Activated CD4-positive, alpha-beta T cell treated with anti-CD3 and anti-CD28 coated beads for 36 hours (primary cell): ENCODE results near the gene XRCC4. TPM values are rescaled to one million over a fixed set of nuclear protein-coding genes. Genes with fewer than 3 reads are reported as not detected.

Source experiments
- ATAC-seq: fragments of 200-7000 bp; cut with Tn5 transposase; one replicate; pipeline ENCODE4 v1.10.0; 2021; ENCODE audit warnings: mild to moderate bottlenecking, moderate library complexity
- CTCF ChIA-PET: fragments of 350-600 bp; sonication (Branson Sonifier 250); formaldehyde crosslinking; loops from one replicate; lab custom pipeline; 2021; ENCODE audit warnings: antibody characterized with exemption; lab: Charles Lee
- POLR2A ChIA-PET: fragments of 350-600 bp; sonication (Branson Sonifier 250); formaldehyde crosslinking; loops from one replicate; lab custom pipeline; 2021; ENCODE audit warnings: antibody characterized with exemption, inconsistent platforms; lab: Charles Lee
- DNase-seq: peaks from one replicate; pipeline ENCODE4 v3.0.0-alpha.2; 2020
- H3K27ac Mint-ChIP-seq: one replicate; pipeline ENCODE4 v1.8.0; 2021; ENCODE audit warnings: mixed read lengths
- H3K27me3 Mint-ChIP-seq: one replicate; pipeline ENCODE4 v1.8.0; 2021; ENCODE audit warnings: mixed read lengths
- H3K36me3 Mint-ChIP-seq: one replicate; pipeline ENCODE4 v1.8.0; 2021; ENCODE audit warnings: low read depth, mixed read lengths
- H3K4me1 Mint-ChIP-seq: one replicate; pipeline ENCODE4 v1.8.0; 2021; ENCODE audit warnings: mixed read lengths
- H3K4me3 Mint-ChIP-seq: one replicate; pipeline ENCODE4 v1.8.0; 2021; ENCODE audit warnings: mild to moderate bottlenecking, moderate library complexity, mixed read lengths
- H3K9me3 Mint-ChIP-seq: one replicate; pipeline ENCODE4 v1.8.0; 2021; ENCODE audit warnings: low read depth, mixed read lengths
- intact Hi-C, 2 experiments: fragments of 100-400 bp; cut with DNase I in 1 of 2; cut with micrococcal nuclease in 1 of 2; formaldehyde crosslinking; loops; one replicate each; pipeline versions ENCODE4 v1.14.2 to v1.15.1; 2022 to 2024; cut with DNase I, micrococcal nuclease
- total RNA-seq, 2 experiments: library from RNA; stranded (reverse); gene quantifications; one replicate each; pipeline ENCODE4 v1.2.3, GENCODE V29; 2021

Gene XRCC4
- total RNA-seq, 2 experiments from 2014 or later = 13.7 to 16.9 TPM

GRCh38 chr5:83360573-83360972 lies 283.2 kb downstream of the XRCC4 start:
- Mint-ChIP-seq H3K27me3 (no peaks in the 10 kb centered on the region), H3K4me3 (no peak overlapping the region), H3K9me3 (peaks cover 2% of the 10 kb centered on the region), H3K4me1 (no peaks in the 10 kb centered on the region), H3K36me3 (no peaks in the 10 kb centered on the region), H3K27ac (no peak overlapping the region)
- ATAC-seq (no peak), DNase-seq (no peak)
- intact Hi-C loops = no loop called here
- CTCF ChIA-PET = no interaction called here
- POLR2A ChIA-PET = no interaction called here

GRCh38 chr5:83362526-83362925 lies 285.2 kb downstream of the XRCC4 start:
- DNase-seq (no peak), ATAC-seq (no peak)
- Mint-ChIP-seq H3K4me3 (no peak overlapping the region), H3K4me1 (no peaks in the 10 kb centered on the region), H3K9me3 (peaks cover 2% of the 10 kb centered on the region), H3K27ac (no peak overlapping the region), H3K36me3 (no peaks in the 10 kb centered on the region), H3K27me3 (no peaks in the 10 kb centered on the region)
- CTCF ChIA-PET = no interaction called here
- intact Hi-C loops = no loop called here
- POLR2A ChIA-PET = no interaction called here

- intact Hi-C loops = no loop called here
- POLR2A ChIA-PET = no interaction called here
- peaks cover 2% of the 10 kb centered on the region for H3K9me3 Mint-ChIP-seq
- ATAC-seq (no peak), DNase-seq (no peak)
- H3K27me3 Mint-ChIP-seq = no peaks in the 10 kb centered on the region
- no peak overlapping the region for H3K27ac Mint-ChIP-seq
- no peaks in the 10 kb centered on the region for H3K4me1 Mint-ChIP-seq
- no peak overlapping the region for H3K4me3 Mint-ChIP-seq
- no peaks in the 10 kb centered on the region for H3K36me3 Mint-ChIP-seq
- CTCF ChIA-PET = no interaction called here
These were observed 286.0 kb downstream of the XRCC4 start for GRCh38 chr5:83363111-83363885.

- H3K9me3 Mint-ChIP-seq = peaks cover 2% of the 10 kb centered on the region
- DNase-seq (no peak), ATAC-seq (no peak)
- intact Hi-C loops = no loop called here
- ChIA-PET CTCF (no interaction called here), POLR2A (no interaction called here)
- H3K4me1 Mint-ChIP-seq = no peaks in the 10 kb centered on the region
- H3K27me3 Mint-ChIP-seq = no peaks in the 10 kb centered on the region
- no peaks in the 10 kb centered on the region for H3K36me3 Mint-ChIP-seq
- no peak overlapping the region for H3K27ac Mint-ChIP-seq
- no peak overlapping the region for H3K4me3 Mint-ChIP-seq
These were observed 286.5 kb downstream of the XRCC4 start for GRCh38 chr5:83363886-83364275.

GRCh38 chr5:83364312-83365299 lies 287.3 kb downstream of the XRCC4 start:
- Mint-ChIP-seq H3K4me1 (no peaks in the 10 kb centered on the region), H3K36me3 (no peaks in the 10 kb centered on the region), H3K9me3 (peaks cover 2% of the 10 kb centered on the region), H3K27me3 (no peaks in the 10 kb centered on the region), H3K27ac (no peak overlapping the region), H3K4me3 (no peak overlapping the region)
- DNase-seq (no peak), ATAC-seq (no peak)
- POLR2A ChIA-PET = no interaction called here
- CTCF ChIA-PET = no interaction called here
- intact Hi-C loops = no loop called here

- Mint-ChIP-seq H3K4me3 (no peak overlapping the region), H3K9me3 (no peaks in the 10 kb centered on the region), H3K27ac (no peak overlapping the region), H3K4me1 (no peaks in the 10 kb centered on the region), H3K27me3 (peaks cover 3% of the 10 kb centered on the region), H3K36me3 (no peaks in the 10 kb centered on the region)
- DNase-seq (no peak), ATAC-seq (no peak)
- POLR2A ChIA-PET = no interaction called here
- intact Hi-C loops = no loop called here
- CTCF ChIA-PET = no interaction called here
These were observed 291.0 kb downstream of the XRCC4 start for GRCh38 chr5:83368319-83368718.

GRCh38 chr5:83368835-83369234 lies 291.5 kb downstream of the XRCC4 start:
- H3K27me3 Mint-ChIP-seq = peaks cover 3% of the 10 kb centered on the region
- ATAC-seq (no peak), DNase-seq (no peak)
- H3K36me3 Mint-ChIP-seq = no peaks in the 10 kb centered on the region
- ChIA-PET POLR2A (no interaction called here), CTCF (interaction anchor here (0.6 to 0.7 kb wide), 2 partner anchors 56 to 218 kb away, joined by 3 read pairs; no protein-coding TSS in a partner anchor)
- H3K27ac Mint-ChIP-seq = no peak overlapping the region
- no peak overlapping the region for H3K4me3 Mint-ChIP-seq
- intact Hi-C loops = no loop called here
- H3K9me3 Mint-ChIP-seq = no peaks in the 10 kb centered on the region
- no peaks in the 10 kb centered on the region for H3K4me1 Mint-ChIP-seq

GRCh38 chr5:83370957-83371356 lies 293.6 kb downstream of the XRCC4 start:
- ATAC-seq = no peak
- intact Hi-C loops = no loop called here
- Mint-ChIP-seq H3K4me1 (no peaks in the 10 kb centered on the region), H3K9me3 (no peaks in the 10 kb centered on the region), H3K4me3 (no peak overlapping the region), H3K27me3 (peaks cover 3% of the 10 kb centered on the region), H3K27ac (no peak overlapping the region), H3K36me3 (no peaks in the 10 kb centered on the region)
- ChIA-PET CTCF (no interaction called here), POLR2A (no interaction called here)
- no peak for DNase-seq

GRCh38 chr5:83371726-83372125 lies 294.4 kb downstream of the XRCC4 start:
- intact Hi-C loops = no loop called here
- DNase-seq = no peak
- ChIA-PET POLR2A (no interaction called here), CTCF (no interaction called here)
- no peak overlapping the region for H3K4me3 Mint-ChIP-seq
- no peaks in the 10 kb centered on the region for H3K36me3 Mint-ChIP-seq
- H3K9me3 Mint-ChIP-seq = no peaks in the 10 kb centered on the region
- no peak overlapping the region for H3K27ac Mint-ChIP-seq
- H3K27me3 Mint-ChIP-seq = peaks cover 3% of the 10 kb centered on the region
- no peak for ATAC-seq
- H3K4me1 Mint-ChIP-seq = no peaks in the 10 kb centered on the region

- POLR2A ChIA-PET = no interaction called here
- DNase-seq = no peak
- Mint-ChIP-seq H3K9me3 (no peaks in the 10 kb centered on the region), H3K4me1 (no peaks in the 10 kb centered on the region), H3K27ac (no peak overlapping the region), H3K4me3 (no peak overlapping the region), H3K36me3 (no peaks in the 10 kb centered on the region), H3K27me3 (peaks cover 3% of the 10 kb centered on the region)
- intact Hi-C loops = no loop called here
- CTCF ChIA-PET = no interaction called here
- ATAC-seq = no peak
These were observed 297.2 kb downstream of the XRCC4 start for GRCh38 chr5:83374547-83374946.

GRCh38 chr5:83375049-83375745 lies 297.9 kb downstream of the XRCC4 start:
- ATAC-seq (no peak), DNase-seq (no peak)
- no peaks in the 10 kb centered on the region for H3K4me1 Mint-ChIP-seq
- H3K9me3 Mint-ChIP-seq = no peaks in the 10 kb centered on the region
- H3K27me3 Mint-ChIP-seq = peaks cover 3% of the 10 kb centered on the region
- intact Hi-C loops = no loop called here
- POLR2A ChIA-PET = no interaction called here
- H3K36me3 Mint-ChIP-seq = no peaks in the 10 kb centered on the region
- H3K27ac Mint-ChIP-seq = no peak overlapping the region
- H3K4me3 Mint-ChIP-seq = no peak overlapping the region
- CTCF ChIA-PET = no interaction called here
